Neuron (in vitro differentiated cells): ENCODE data around the gene MRPS9.

Experiments used
- H2AFZ ChIP-seq: one replicate; pipeline ENCODE4 v1.6.1; 2013; ENCODE audit warnings: low read depth, mild to moderate bottlenecking, inconsistent platforms, low read length, moderate library complexity
- H3K27me3 ChIP-seq: one replicate; pipeline ENCODE4 v1.6.1; 2013; ENCODE audit warnings: low read length; ENCODE audit not compliant: insufficient read depth
- H3K36me3 ChIP-seq: one replicate; pipeline ENCODE4 v1.6.1; 2013; ENCODE audit warnings: low read length; ENCODE audit not compliant: insufficient read depth
- H3K4me1 ChIP-seq: one replicate; pipeline ENCODE4 v1.6.1; 2013; ENCODE audit warnings: low read length; ENCODE audit not compliant: insufficient read depth
- H3K4me3 ChIP-seq: 2 replicates; pipeline ENCODE4 v1.5.1; 2013; ENCODE audit warnings: mild to moderate bottlenecking, low read length, moderate library complexity
- H3K9me3 ChIP-seq: one replicate; pipeline ENCODE4 v1.6.1; 2013; ENCODE audit warnings: low read length

The MRPS9 gene

DNA sequence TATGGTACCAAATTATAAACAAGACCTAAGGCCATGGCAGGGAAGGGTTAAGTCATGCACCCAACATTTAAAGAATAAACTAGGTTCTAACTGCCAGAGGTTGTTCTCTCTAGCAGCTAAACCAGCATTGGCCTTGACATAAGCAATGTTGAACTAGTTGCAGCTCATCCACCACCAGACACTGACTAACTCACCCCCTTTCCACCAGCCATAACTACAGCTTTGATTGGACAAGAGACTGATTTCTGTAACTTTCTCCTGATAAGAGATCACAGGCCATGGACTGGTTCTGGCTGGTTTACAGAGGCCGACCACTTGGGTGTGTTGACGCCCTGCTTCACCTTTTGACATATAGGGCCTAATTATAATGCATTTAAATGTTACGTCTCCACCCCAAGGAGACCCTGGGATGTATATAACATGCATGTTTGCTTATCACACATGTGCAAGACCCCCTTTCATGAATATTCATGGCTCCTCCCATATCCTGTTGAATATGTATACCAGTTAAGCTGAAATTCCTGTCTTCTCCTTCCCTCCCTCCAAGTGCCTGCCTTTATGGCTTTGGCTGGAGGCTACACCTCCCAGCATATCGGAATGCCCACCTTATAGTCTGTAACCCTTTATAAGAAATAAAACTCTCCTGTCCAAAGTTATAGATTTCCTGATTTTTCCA is 75.9 kb downstream of the MRPS9 start:
- Histone ChIP-seq H3K4me3 (no peak overlapping the region), H3K36me3 (no peaks in the 10 kb centered on the region), H3K27me3 (no peaks in the 10 kb centered on the region), H3K4me1 (no peaks in the 10 kb centered on the region), H2AFZ (no peak overlapping the region), H3K9me3 (no peaks in the 10 kb centered on the region)

DNA sequence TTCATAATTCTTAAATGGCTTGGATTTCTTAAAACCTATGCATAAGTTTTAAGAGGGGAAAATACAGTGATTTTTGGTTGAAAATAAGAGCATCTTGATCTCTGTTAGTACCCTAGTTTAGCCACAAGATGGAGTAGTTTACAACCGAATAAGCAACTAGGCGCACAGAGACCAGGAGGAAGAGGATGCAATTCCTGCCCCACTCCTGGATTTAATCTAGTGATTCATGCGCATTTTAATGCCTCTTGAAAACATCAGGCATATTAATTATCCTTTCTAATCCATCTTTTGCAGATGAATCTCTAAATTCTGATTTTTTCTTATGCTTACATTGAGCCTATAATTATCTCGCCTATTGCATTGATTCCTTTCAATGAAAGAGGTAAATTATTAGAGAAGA is 76.7 kb downstream of the MRPS9 start:
- H3K4me3 ChIP-seq: no peak overlapping the region
- no peaks in the 10 kb centered on the region for H3K27me3 ChIP-seq
- H3K9me3 ChIP-seq: no peaks in the 10 kb centered on the region
- no peak overlapping the region for H2AFZ ChIP-seq
- H3K36me3 ChIP-seq: no peaks in the 10 kb centered on the region
- H3K4me1 ChIP-seq: no peaks in the 10 kb centered on the region

DNA sequence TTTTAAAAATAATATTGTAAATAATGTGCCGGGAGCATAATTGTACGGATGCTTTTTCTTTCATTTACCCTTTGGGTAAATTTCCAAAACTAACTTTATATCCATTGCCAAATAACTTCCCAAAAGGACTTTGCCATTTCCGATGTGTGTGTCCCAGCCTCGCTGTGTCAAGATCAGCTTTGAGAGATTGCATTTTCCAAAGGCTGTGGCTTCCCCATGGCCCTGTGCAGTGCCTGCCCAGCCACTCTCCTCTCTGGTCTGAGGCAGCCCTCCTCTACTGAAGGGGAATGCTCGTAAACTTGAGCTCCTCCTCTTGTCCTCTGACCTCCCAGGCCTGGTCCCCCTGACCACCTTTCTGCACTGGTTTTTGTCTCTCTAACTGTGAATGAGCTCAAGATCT is 78.5 kb downstream of the MRPS9 start:
- Histone ChIP-seq H2AFZ (no peak overlapping the region), H3K4me1 (no peaks in the 10 kb centered on the region), H3K27me3 (no peaks in the 10 kb centered on the region), H3K36me3 (no peaks in the 10 kb centered on the region), H3K9me3 (no peaks in the 10 kb centered on the region), H3K4me3 (no peak overlapping the region)

DNA sequence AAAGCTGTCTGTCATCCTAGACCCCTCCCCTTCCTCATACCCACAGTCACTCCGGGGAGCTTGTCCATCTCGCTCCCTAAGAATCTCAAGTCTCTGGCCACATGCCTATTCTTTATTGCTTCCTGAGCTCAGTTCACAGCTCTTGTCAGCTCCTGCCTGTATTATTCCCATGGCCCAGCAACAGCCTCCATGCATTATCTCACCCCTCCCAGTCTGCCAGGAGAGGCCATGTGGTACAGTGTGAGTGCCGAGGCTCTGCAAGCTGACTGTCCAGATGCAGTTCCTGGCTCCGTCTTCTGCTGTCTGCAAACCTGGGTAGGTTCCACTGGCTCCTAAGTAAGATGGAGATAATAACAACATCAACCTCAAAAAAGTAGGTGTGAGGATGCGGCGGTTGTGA is 79.7 kb downstream of the MRPS9 start:
- no peaks in the 10 kb centered on the region for H3K9me3 ChIP-seq
- no peaks in the 10 kb centered on the region for H3K4me1 ChIP-seq
- H2AFZ ChIP-seq: no peak overlapping the region
- no peaks in the 10 kb centered on the region for H3K27me3 ChIP-seq
- no peaks in the 10 kb centered on the region for H3K36me3 ChIP-seq
- no peak overlapping the region for H3K4me3 ChIP-seq

DNA sequence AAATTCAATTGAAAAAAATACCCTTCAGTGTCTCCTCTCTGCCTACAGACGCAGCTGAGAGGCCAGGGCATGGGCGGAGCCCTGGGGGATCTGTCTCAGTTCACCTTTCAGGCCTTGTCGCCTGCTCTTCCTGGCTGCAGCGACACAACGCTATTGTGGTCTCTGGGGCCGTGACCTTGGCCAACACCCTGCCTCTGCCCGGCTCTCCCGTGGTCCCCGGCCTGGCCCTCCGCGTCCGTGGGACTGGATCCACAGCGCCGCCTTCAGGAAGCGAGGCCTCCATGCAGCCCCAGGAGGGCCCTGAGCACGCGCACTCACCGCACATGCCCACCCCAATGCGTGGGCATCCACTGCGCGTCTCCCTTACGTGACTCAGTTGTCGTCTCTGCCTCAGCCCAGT is 81.1 kb downstream of the MRPS9 start:
- no peak overlapping the region for H2AFZ ChIP-seq
- H3K4me3 ChIP-seq: no peak overlapping the region
- H3K4me1 ChIP-seq: no peaks in the 10 kb centered on the region
- no peaks in the 10 kb centered on the region for H3K9me3 ChIP-seq
- H3K27me3 ChIP-seq: no peaks in the 10 kb centered on the region
- no peaks in the 10 kb centered on the region for H3K36me3 ChIP-seq

DNA sequence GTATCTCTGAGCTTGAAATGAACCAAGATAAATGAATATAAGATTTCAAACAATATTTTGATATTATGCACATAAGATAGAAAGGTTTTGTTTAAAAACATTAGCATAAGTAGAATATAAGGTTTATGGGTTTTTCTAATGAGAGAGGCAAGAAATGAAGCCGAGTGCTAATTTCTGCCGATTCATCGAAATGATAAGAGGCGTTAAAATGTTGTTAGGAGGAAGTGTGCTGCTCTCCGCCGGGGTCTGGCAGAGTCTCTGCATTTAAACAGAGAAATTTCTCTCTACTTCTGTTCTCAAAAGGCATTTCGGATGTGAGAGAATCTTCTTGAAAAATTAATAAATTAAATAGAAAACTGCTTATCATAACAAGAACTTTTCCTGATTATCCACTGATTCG is 83.6 kb downstream of the MRPS9 start:
- no peaks in the 10 kb centered on the region for H3K27me3 ChIP-seq
- no peak overlapping the region for H3K4me3 ChIP-seq
- peaks cover 9% of the 10 kb centered on the region for H3K4me1 ChIP-seq
- H3K9me3 ChIP-seq: no peaks in the 10 kb centered on the region
- no peaks in the 10 kb centered on the region for H3K36me3 ChIP-seq
- no peak overlapping the region for H2AFZ ChIP-seq

DNA sequence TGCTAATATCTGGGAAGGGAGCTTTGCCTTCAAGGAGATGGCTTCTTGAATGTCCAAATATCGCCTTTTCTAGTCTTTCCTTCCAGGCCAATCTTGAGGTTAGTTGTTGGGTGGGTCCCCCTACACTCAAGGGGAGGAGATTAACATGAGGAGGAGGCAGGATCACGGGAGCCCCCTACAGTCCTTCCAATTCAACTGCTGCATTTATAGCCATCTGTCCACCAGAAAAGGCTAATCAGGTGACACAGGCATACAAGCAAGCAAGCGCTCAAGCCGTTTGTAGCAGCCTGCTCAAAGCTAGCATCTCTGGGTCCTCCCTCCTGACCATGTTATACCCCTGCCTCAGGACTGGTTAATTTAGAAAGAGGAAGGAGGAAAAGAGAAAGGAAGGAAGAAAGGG is 87.6 kb downstream of the MRPS9 start:
- no peak overlapping the region for H3K4me3 ChIP-seq

DNA sequence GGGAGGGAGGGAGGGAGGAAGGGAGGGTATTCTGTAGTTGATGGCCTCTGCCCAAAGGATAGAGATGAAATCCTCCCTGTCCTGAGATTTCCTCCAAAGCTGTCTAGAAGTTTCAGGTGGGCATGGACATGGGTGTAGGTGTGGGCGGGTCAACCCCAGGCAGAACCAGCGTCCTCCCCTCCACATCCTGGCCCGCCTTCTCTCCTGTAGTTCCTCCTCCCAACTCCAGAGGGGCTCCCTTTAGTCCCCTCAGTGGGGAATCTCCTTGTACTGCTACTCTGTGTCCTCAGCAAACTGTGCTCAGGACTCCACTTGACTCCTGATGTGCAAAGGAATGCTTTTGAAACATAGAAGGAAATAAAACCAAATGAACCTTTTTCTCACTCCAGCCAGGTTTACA is 88.1 kb downstream of the MRPS9 start:
- Histone ChIP-seq H2AFZ (no peak overlapping the region), H3K9me3 (peaks cover 5% of the 10 kb centered on the region), H3K4me3 (no peak overlapping the region), H3K36me3 (no peaks in the 10 kb centered on the region), H3K27me3 (no peaks in the 10 kb centered on the region), H3K4me1 (peaks cover 12% of the 10 kb centered on the region)

More for the DNA sequence above, 87.6 kb downstream of the MRPS9 start:
- Histone ChIP-seq H3K36me3 (no peaks in the 10 kb centered on the region), H3K27me3 (no peaks in the 10 kb centered on the region), H3K9me3 (peaks cover 5% of the 10 kb centered on the region), H3K4me1 (peaks cover 12% of the 10 kb centered on the region), H2AFZ (no peak overlapping the region)

DNA sequence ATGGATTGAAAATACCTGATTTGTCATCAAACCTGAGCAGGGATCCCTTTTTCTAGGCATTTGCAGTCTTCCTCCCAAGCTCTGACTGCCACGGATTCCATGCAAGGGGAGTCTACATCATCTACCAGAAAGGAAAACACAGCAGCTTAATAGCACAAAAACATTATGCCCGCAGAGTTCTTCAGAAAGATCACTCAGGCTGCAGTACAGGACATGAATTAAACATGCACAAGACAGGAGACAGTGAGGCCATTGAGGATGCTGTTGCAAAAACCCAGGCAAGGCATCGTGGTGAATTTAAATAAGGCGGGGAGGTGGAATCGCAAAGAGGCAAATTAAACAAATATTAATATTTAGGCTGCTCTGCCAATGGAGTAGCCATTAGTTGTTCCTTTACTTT is 88.5 kb downstream of the MRPS9 start:
- no peak overlapping the region for H3K4me3 ChIP-seq
- H2AFZ ChIP-seq: no peak overlapping the region
- peaks cover 12% of the 10 kb centered on the region for H3K4me1 ChIP-seq
- no peaks in the 10 kb centered on the region for H3K36me3 ChIP-seq
- H3K9me3 ChIP-seq: peaks cover 5% of the 10 kb centered on the region
- H3K27me3 ChIP-seq: no peaks in the 10 kb centered on the region

DNA sequence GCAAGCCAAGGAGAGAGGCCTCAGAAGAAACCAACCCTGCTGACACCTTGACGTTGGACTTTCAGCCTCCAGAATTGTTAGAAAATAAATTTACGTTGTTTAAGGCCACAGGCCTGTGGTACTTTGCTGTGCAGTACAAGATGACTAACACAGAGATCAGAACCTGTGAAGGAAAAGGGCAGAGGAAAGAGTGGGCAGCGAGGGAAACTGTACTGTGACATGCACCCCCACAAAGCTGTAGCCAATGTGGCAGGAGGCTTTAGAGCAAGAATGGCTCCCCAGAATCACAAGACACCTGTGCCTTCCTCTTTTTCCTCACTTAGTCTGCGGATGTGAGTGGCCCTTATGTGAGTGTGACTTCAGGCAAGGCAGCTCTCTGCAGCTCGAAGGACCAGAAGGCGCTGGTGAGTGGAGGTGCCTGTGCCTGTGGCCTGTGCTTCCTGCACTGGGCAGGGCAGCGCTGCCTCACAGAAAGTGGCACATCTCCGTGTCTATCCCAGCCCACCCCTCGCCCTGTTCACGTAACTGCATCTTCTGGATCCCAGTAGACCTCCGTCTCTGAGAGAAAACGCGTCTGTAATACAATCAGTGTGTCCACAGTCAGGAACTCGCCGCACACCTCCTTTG is 89.5 kb downstream of the MRPS9 start:
- Histone ChIP-seq H3K4me3 (no peak overlapping the region), H3K27me3 (no peaks in the 10 kb centered on the region), H2AFZ (no peak overlapping the region), H3K9me3 (peaks cover 5% of the 10 kb centered on the region), H3K36me3 (no peaks in the 10 kb centered on the region), H3K4me1 (peaks cover 12% of the 10 kb centered on the region)

DNA sequence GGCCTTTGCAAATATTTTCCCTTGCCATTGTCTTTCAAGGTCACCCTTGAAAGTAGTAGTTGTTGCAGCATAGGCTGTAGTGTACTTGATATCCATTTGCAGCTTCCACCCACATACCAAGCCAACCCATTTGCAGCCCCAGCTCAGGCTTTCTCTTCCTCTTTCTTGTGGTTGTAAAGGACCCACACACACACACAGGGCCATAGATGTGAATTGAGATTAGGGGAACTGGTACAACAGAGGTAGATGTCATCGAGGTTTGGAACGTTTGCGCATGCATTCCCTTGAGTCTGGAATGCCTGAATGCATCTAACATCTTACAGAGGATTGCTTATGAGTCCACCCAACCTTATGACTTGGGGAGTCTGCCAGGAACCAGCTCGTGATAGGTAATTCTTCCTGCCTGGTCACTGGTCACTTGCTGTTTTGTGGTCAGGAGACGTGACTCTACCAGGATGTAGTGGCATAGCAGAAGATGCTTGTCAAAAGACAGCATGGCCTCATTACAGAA is 91.9 kb downstream of the MRPS9 start:
- H3K27me3 ChIP-seq: no peaks in the 10 kb centered on the region
- no peaks in the 10 kb centered on the region for H3K36me3 ChIP-seq
- peaks cover 5% of the 10 kb centered on the region for H3K9me3 ChIP-seq
- H3K4me3 ChIP-seq: no peak overlapping the region
- H3K4me1 ChIP-seq: peaks cover 12% of the 10 kb centered on the region
- H2AFZ ChIP-seq: no peak overlapping the region

DNA sequence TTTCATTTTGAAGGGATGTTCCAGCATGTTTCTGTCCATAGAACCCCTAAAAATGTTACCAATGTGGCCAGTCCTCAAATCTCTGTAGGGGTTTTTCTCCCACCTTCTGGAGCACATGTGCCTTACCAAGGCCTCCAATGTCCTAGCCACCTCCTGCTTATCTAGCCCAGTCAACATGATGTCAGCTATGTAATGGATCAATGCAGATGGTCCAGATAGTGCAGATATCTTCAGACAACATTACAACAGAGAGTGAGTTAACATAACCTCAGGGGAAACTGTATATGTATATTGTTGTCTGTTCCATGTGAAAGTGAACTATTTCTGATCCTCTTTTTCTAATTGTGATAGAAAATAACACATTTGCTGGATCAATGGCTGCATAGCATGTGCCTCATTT is 92.7 kb downstream of the MRPS9 start:
- peaks cover 5% of the 10 kb centered on the region for H3K9me3 ChIP-seq

DNA sequence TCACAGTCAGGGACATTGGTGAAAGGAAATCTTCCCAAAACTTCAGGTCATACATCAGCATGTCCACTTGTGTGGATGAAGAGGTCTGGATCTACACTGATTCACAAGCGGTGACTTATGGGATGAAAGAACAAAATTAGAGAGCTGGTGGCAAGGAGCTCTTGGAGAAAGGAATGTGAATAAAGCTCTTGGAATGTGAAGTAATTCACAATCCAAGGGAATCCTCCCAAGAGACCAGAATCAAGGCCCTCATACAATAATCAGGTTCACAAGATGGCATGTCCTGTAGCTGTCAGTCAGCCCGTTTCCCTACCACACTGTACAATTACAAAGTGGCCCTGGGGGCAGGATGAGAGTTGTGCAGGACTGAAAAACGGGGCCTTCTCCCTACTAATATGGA is 96.2 kb downstream of the MRPS9 start:
- no peak overlapping the region for H3K4me3 ChIP-seq
- no peaks in the 10 kb centered on the region for H3K36me3 ChIP-seq
- H3K27me3 ChIP-seq: no peaks in the 10 kb centered on the region
- peaks cover 4% of the 10 kb centered on the region for H3K4me1 ChIP-seq
- no peaks in the 10 kb centered on the region for H3K9me3 ChIP-seq
- no peak overlapping the region for H2AFZ ChIP-seq

More for the DNA sequence above, 92.7 kb downstream of the MRPS9 start:
- H3K4me1 ChIP-seq: peaks cover 12% of the 10 kb centered on the region
- H3K27me3 ChIP-seq: no peaks in the 10 kb centered on the region
- no peaks in the 10 kb centered on the region for H3K36me3 ChIP-seq
- H2AFZ ChIP-seq: no peak overlapping the region
- H3K4me3 ChIP-seq: no peak overlapping the region

DNA sequence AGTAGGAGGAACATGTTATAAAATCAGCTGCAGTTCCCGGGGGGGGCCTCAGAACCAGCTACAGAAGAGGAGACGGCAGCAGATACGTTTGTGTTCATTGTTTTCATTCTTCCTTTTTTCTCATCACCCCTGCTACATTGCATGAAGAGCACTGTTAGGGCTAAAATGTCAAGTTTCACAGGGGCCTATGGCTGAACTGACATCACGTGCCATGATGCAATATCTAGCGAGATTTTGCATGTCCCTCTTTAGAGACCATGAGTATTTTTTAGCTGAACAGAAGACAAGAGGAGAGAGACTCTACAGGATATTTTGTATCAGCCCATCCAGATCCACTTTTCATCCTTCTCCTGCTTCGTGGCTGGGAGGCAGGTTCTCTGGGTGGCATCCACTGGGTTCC is 97.6 kb downstream of the MRPS9 start:
- H3K27me3 ChIP-seq: no peaks in the 10 kb centered on the region
- H2AFZ ChIP-seq: no peak overlapping the region
- H3K4me3 ChIP-seq: no peak overlapping the region
- no peaks in the 10 kb centered on the region for H3K36me3 ChIP-seq
- peaks cover 4% of the 10 kb centered on the region for H3K4me1 ChIP-seq
- no peaks in the 10 kb centered on the region for H3K9me3 ChIP-seq
